ENCODE data around the gene TNS1. TPM values are rescaled to one million over a fixed set of nuclear protein-coding genes. Genes with fewer than 3 reads are reported as not detected.

Gene TNS1
- total and polyA plus RNA-seq, 9 of the 15 experiments (the other 6 are each of a cell fraction or from before 2014, with no cell fraction given) = 0.13 to 2.7 (median 0.77) TPM

DNA sequence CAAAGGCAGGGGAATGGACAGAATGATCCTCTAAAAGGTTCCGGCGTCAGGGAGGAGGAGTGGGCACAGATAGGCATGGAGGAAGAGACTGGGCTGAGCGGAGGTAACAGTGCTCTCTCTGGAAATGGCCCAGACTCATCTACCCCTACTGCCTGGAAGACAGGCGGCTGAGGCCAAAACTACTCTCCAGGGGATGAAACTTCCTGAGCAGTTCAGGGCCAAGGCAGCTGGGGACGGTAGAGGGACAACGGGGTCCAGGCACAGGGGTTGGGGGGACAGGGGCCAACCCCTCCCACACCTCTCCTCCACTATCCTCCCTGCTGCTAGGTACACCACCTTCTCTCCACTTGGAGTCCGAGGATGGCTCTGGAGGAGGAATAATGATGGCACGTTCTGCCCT, 94.3 kb downstream of the TNS1 start:
- Histone ChIP-seq H3K36me3 (ENCODE audit: control insufficient read depth, insufficient read depth, low read length) (no peaks in the 10 kb centered on the region), H3K9me1 (ENCODE audit: control insufficient read depth, insufficient read depth, low read length) (no peaks in the 10 kb centered on the region), H4K20me1 (replicated peaks; ENCODE audit: control insufficient read depth, insufficient read depth, low read length) (no peaks in the 10 kb centered on the region), H3K4me3 (no peak overlapping the region), H3K4me2 (ENCODE audit: insufficient read depth, low read length) (no peak overlapping the region), H3K27me3 (ENCODE audit: control insufficient read depth in 2 of 2, insufficient read depth in 2 of 2, low read length in 2 of 2) (peaks cover 3 to 35% of the 10 kb centered on the region in 2 experiments; a peak in 4 of 5 replicates), H3K4me1 (replicated peaks in 1 of 2; ENCODE audit: control insufficient read depth in 2 of 2, insufficient read depth in 2 of 2, low read length in 2 of 2) (peaks cover 0 to 3% of the 10 kb centered on the region in 2 experiments; a peak in 2 of 5 replicates), H3K9ac (ENCODE audit: insufficient read depth in 1 of 2, low read depth in 2 of 2, low read length in 2 of 2) (no peak overlapping the region), H3K9me3 (replicated peaks; ENCODE audit: control insufficient read depth, insufficient read depth, low read depth, low read length) (no peaks in the 10 kb centered on the region), H3K79me2 (ENCODE audit: control insufficient read depth, insufficient read depth, low read length) (no peaks in the 10 kb centered on the region), H3K27ac (ENCODE audit: extremely low read depth, low read depth, low read length) (no peak overlapping the region), H2AFZ (ENCODE audit: low read depth, low read length) (no peak overlapping the region)
- DNase-seq (ENCODE audit: extremely low read depth in 1 of 4, low spot score in 3 of 4) (no peak), FAIRE-seq (no peak), ATAC-seq (no peak)
- POLR2A ChIA-PET = interaction anchor here (1.1 kb wide), 1 partner anchor 11 kb away, joined by 4 read pairs; no protein-coding TSS in a partner anchor
- no TSS peak for BruUV-seq (replicated peaks)
- 0% methylated on average over 7 of the region's 8 CpGs for WGBS (ENCODE audit: insufficient coverage, low coverage, missing lambda C conversion rate)
- in situ Hi-C loops (cut with MboI) = no loop called here
- CTCF ChIA-PET (ENCODE audit: low intra/inter-chr PET ratio) = no interaction called here
- intact Hi-C loops (cut with micrococcal nuclease) = no loop called here
- TF ChIP-seq GABPA (tag; conservative IDR thresholded peaks at IDR 0.05; ENCODE audit: low read depth) = no peak
- no peak for TF ChIP-seq ZC3H4 (CRISPR knock-in tag; IDR thresholded peaks at IDR 0.05; ENCODE audit: borderline replicate concordance)

GRCh38 chr2:217907266-217907665, 95.5 kb downstream of the TNS1 start:
- POLR2A ChIA-PET = no interaction called here
- CTCF ChIA-PET (ENCODE audit: low intra/inter-chr PET ratio) = no interaction called here
- no peaks in the 10 kb centered on the region for H3K9me1 ChIP-seq (ENCODE audit: control insufficient read depth, insufficient read depth, low read length)
- no peak overlapping the region for H3K4me3 ChIP-seq
- H2AFZ ChIP-seq (ENCODE audit: low read depth, low read length) = no peak overlapping the region
- in situ Hi-C loops (cut with MboI) (no loop called here), intact Hi-C loops (cut with micrococcal nuclease) (no loop called here)
- no TSS peak for BruUV-seq (replicated peaks)
- H3K27ac ChIP-seq (ENCODE audit: extremely low read depth, low read depth, low read length) = no peak overlapping the region
- no peak for ATAC-seq
- no peaks in the 10 kb centered on the region for H3K79me2 ChIP-seq (ENCODE audit: control insufficient read depth, insufficient read depth, low read length)
- H3K9me3 ChIP-seq (replicated peaks; ENCODE audit: control insufficient read depth, insufficient read depth, low read depth, low read length) = no peaks in the 10 kb centered on the region
- WGBS (ENCODE audit: insufficient coverage, low coverage, missing lambda C conversion rate) = 0% methylated on average over 3 of the region's 3 CpGs
- H3K4me1 ChIP-seq (replicated peaks in 1 of 2; ENCODE audit: control insufficient read depth in 2 of 2, insufficient read depth in 2 of 2, low read length in 2 of 2) = peaks cover 5 to 9% of the 10 kb centered on the region in 2 experiments; a peak in 3 of 5 replicates
- no peaks in the 10 kb centered on the region for H4K20me1 ChIP-seq (replicated peaks; ENCODE audit: control insufficient read depth, insufficient read depth, low read length)
- no peak overlapping the region for H3K9ac ChIP-seq (ENCODE audit: insufficient read depth in 1 of 2, low read depth in 2 of 2, low read length in 2 of 2)
- H3K27me3 ChIP-seq (ENCODE audit: control insufficient read depth in 2 of 2, insufficient read depth in 2 of 2, low read length in 2 of 2) = peaks cover 0 to 29% of the 10 kb centered on the region in 2 experiments; a peak in 4 of 5 replicates
- no peaks in the 10 kb centered on the region for H3K36me3 ChIP-seq (ENCODE audit: control insufficient read depth, insufficient read depth, low read length)
- no peak overlapping the region for H3K4me2 ChIP-seq (ENCODE audit: insufficient read depth, low read length)
- no peak for FAIRE-seq
- DNase-seq (ENCODE audit: extremely low read depth in 1 of 4, low spot score in 3 of 4) = no peak
- TF ChIP-seq CEBPG (CRISPR knock-in tag; IDR thresholded peaks at IDR 0.05) = no peak
- no peak for TF ChIP-seq CEBPG (tag; conservative IDR thresholded peaks at IDR 0.05 in 1 of 2, IDR thresholded peaks at IDR 0.05 in 1 of 2)
- no peak for TF ChIP-seq SIN3A (IDR thresholded peaks at IDR 0.05; ENCODE audit: borderline replicate concordance in 2 of 2, control insufficient read depth in 1 of 2, low read depth in 2 of 2, low read length in 2 of 2)
- TF ChIP-seq SRSF9 (IDR thresholded peaks at IDR 0.05; ENCODE audit: borderline replicate concordance, low read depth, low read length) = no peak
- no peak for TF ChIP-seq ZNF668 (CRISPR knock-in tag; IDR thresholded peaks at IDR 0.05)
- TF ChIP-seq PCBP2 (IDR thresholded peaks at IDR 0.05; ENCODE audit: low read depth, low read length, poor library complexity, severe bottlenecking) = no peak
- TF ChIP-seq ZBTB12 (CRISPR knock-in tag; IDR thresholded peaks at IDR 0.05) = no peak
- TF ChIP-seq HMG20A (CRISPR knock-in tag; conservative IDR thresholded peaks at IDR 0.05) = no peak
- TF ChIP-seq RBM14 (IDR thresholded peaks at IDR 0.05; ENCODE audit: borderline replicate concordance, insufficient read depth, low read depth, low read length) = no peak
- no peak for TF ChIP-seq ELF4 (CRISPR knock-in tag; IDR thresholded peaks at IDR 0.05)

Measured in K562 (cell line).